ENCODE measurements around the gene CUBN.

- TF ChIP-seq CTCF (tag by site-specific recombination; IDR thresholded peaks at IDR 0.05): no peak
- TF ChIP-seq KLF10 (tag by site-specific recombination; IDR thresholded peaks at IDR 0.05): no peak
- no peak for TF ChIP-seq KLF9 (tag by site-specific recombination; IDR thresholded peaks at IDR 0.05; ENCODE audit: low read depth)
- TF ChIP-seq ZNF513 (tag by site-specific recombination; IDR thresholded peaks at IDR 0.05): no peak
- TF ChIP-seq YY1 (tag by site-specific recombination; IDR thresholded peaks at IDR 0.05): no peak
- TF ChIP-seq ZBTB7A (tag by site-specific recombination; IDR thresholded peaks at IDR 0.05; ENCODE audit: low read depth): no peak
- no peak for TF ChIP-seq ZNF140 (tag by site-specific recombination; IDR thresholded peaks at IDR 0.05)
- no peak for TF ChIP-seq HOXC10 (CRISPR knock-in tag; IDR thresholded peaks at IDR 0.05)
- no peak for TF ChIP-seq ELK4 (IDR thresholded peaks at IDR 0.05; ENCODE audit: borderline replicate concordance, low read depth, low read length)
- TF ChIP-seq HOXA7 (CRISPR knock-in tag; IDR thresholded peaks at IDR 0.05; ENCODE audit: borderline replicate concordance): no peak
- no peak for TF ChIP-seq ZFP37 (tag by site-specific recombination; IDR thresholded peaks at IDR 0.05)
Observed at GRCh38 chr10:16845248-16845647, 284.4 kb downstream of the CUBN start.
